SKM-1 treated with dmso at 0.1 percent for 144 hours (cell line): ENCODE data around the gene SPTLC3.

ENCODE experiments used
- DNase-seq: peaks from one replicate; lab custom pipeline; 2025; ENCODE audit not compliant: unreplicated experiment; lab: John Stamatoyannopoulos, UW

The SPTLC3 gene

DNA sequence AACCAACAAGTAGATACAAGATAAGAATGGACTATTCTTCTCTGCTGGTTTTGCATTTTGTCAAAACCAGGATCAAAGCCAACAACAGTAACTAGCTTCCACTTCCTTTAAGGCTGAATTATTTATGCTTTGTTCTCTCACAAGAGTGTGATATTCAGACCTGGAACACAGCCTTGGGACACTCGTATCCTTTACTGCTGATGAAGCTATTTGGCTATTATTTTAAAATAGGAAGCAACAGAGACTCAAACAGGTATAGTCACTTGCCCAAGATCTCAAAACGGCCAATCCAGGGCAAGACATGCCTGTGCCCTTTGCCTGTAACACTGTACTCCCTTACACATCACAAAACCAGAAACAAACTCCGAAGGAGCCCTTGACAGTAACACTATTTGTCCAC is 19.9 kb downstream of the SPTLC3 start:
- no peak for DNase-seq

DNA sequence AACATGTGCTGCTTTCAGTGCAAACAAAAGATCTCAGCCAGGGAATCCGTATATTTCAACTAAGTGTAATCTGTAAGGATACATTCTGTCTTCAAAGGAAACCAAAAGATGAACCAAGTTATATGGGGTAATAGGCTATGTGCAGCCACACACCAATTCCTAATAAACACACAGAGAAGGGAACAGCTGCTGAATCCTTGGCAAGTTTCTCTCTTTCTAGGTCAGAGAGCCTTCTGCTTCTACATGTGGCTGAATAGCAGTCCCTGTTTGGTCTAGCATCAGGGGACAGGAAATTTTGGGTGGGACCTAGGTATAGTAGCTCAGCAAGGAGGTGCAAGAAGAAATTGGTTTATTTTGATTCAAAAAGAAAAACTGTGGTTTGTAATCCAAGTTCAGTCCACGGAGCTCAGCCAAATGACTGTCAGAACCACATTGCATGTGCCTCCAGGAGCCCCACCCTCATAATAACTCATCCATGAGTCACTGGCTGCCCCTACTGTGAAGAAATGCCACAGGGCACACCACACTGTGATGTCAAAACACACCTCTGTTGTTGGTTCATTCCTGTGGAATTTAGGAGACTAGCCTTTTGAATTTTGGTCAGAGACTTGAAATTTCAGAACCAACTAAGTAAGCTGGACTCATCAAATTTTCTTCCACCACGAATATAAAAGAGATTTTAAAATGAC is 21.1 kb downstream of the SPTLC3 start:
- no peak for DNase-seq

DNA sequence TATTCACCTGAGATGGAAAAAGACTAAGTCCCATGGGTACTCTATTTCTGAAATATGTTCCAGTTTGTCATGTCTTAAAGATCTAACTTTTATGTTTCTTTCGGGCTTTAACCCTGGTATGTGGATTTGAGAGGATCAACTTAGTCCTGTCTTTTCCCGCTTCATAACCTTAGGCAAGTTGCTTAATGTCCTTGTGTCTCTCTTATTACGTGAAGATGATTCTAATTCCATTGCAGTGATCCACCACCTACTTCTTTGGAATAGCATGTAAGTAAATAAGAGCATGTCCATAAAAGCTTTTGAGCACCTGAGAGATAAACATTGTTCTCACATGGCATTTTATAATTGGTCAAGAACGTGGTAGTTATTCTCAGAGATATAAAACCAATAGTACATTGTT is 23.0 kb downstream of the SPTLC3 start:
- no peak for DNase-seq

DNA sequence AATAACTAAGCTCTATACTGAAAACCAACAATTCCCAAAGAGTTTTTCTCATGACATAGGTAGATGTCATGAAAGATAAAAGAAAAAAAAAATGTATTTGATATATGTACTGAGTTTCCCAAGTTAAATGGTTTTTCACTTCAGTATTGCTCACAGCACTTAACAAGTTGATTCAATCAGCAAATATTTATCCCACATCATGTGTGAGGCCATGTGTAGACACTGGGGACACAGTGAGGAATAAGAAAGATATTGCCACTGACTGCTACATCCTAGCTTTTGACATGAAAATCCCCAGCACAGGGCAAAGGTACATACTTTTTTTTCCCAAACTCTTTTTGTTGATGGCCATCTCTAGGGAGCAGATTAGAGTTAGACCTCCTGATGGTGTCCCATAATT is 25.3 kb downstream of the SPTLC3 start:
- no peak for DNase-seq

DNA sequence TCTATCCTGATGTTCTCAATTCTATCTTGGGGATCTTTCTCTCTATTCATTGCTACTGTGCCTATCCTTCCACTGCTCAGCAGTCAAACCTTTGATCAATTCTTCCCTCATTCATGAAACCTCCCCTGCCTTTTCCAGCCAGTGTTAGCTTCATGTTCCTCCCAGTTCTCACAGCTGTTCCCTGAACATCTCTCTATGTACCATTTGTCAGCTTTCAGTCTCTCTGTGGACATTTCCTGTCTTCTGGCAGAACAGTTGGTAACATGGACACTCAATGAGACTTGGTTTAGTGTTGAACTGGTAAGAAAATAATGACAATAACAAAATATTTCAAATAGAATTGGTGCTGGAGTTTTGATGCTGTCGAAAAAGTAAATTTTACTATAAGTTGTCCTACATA is 26.2 kb downstream of the SPTLC3 start:
- no peak for DNase-seq

DNA sequence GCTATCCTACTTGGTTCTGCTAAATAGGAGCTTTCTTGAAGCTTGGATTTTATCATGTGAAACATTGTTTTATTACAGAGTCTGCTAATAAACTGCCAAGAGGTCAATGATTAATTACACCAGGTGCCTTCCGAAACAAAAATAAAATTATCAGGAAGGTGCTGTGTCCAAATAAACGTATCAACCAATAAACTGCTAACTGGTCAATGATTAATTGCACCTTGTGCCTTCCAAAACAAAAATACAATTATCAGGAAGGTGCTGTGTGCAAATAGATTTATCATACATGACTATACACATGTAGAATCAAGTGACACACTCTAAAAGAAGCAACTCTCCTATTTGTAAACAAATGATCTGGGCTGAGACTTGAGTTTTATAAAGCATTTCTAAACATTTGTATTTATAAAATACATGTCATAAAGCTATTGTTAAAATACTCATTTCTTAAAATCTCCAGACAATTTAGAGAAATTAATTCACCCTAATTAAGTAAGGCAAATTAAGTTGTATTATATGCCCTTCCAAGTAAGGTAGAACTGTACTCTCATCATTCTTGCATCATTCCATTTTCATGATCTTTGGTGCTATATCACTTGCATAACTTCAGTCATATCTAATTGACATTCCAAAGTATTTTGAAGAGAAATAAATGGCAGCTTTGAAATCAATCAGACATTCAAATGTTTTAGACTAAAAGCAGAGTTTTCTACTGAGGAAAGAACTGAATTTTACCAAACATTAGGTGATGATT is 26.8 kb downstream of the SPTLC3 start:
- no peak for DNase-seq

DNA sequence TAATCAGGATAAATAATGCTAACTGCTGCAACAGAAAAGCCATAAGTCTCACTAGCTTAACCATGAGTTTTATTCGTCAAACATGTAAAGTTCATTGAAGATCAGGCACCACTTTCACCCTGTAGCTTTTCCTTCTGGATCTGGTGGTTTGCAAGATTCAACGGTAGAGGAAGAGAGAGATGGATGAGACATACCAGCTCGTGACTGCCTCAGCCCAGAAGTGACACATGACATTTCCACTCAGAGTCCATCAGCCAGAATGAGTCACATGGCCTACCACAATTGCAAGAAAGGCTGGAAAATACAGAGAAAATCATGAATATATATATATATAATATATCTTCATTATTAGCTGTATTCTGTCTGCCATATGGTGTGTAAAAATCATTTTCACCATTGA is 29.0 kb downstream of the SPTLC3 start:
- DNase-seq, result no peak

DNA sequence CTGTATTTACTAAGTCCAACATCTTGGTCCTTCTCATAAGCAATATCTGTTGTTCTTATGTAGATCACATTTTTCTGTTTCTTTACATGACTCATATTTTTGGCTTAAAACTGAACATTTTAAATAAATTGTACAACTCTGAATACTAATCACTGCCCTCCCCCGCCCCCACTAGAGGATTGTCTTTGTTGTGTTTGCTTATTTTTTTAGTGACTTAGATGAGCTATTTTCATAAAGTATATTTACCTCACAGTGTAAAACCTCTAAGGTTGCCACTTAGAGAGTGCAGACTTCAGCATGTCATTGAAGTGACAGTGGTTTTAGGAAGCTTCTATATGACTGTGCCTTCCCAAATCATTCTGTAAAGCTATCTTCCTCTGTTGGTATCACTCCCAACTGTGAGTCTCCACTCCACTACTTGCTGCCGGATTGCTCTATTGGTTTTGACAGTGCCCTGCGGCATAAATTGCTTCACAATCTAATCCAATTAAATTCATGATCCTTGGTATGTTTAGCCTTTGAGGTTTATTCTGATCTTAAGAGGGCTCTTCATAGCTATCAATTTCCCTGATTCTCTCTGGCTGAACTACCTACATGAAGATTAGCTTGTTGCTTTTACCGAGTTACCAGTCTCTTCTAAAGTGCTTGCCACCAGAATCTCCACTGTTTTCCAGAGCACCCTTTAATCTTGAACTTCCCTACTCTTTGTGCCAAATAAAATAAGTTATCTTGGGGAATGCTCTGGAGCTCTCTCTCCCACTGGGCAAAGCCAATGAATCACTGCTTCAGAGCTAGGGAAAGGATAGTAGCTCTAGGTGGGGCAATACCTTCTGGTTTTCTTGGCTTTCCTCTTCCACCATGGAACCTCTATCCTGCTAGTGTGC is 33.0 kb downstream of the SPTLC3 start:
- DNase-seq, result no peak

DNA sequence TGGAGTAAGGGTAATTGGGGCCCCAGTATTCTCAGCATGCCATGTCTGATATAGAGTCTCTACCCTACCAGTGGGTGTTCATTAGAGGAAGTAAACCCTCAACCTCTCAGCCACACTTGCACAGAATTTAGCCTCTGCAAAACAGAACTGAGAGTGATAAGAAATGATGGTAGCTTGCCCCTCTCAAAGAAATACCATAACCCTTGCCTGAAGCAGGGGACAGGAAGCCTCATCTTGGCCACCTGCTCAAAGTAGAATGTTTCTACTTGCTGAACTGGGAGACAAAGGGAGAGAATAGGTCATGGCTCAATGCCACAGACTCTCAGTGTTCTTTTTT is 33.7 kb downstream of the SPTLC3 start:
- no peak for DNase-seq

DNA sequence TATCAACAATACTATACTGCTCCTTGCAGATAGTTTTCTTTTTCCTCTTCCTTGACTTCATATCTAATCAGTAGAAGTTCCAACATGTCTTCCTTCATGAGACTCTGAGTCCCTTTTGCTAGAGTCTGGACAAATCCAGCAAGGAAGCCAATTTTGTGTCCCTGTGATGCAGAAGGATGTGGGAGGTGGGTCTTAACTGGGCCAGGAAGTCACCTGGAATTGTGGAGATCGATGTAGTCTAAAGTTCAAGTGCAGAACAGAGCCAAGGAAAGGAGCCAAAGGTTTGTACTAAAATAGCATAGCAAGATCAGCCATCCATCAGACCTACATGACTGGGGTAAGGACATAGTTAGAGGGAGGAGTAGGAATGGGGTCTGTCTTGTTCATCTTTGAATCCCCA is 37.6 kb downstream of the SPTLC3 start:
- DNase-seq, result no peak

DNA sequence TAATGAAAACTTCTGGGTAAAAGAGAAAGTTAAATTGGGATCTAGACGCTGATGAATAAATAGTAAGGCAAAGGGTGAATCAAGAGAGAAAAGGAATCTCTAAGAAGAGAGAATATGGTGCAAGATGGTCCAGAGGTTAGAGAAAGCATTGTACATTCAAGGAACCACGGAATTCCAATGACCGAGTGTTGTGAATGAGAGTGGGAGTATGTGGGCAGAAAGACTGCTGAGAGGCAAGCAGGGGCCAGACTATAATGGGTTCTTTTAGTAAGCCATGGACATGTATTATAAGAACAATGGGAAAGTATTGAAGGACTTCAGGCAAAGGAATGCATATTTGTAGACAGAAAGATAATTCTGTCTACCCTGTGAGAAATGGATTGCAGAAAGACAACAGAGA is 45.2 kb downstream of the SPTLC3 start:
- no peak for DNase-seq

DNA sequence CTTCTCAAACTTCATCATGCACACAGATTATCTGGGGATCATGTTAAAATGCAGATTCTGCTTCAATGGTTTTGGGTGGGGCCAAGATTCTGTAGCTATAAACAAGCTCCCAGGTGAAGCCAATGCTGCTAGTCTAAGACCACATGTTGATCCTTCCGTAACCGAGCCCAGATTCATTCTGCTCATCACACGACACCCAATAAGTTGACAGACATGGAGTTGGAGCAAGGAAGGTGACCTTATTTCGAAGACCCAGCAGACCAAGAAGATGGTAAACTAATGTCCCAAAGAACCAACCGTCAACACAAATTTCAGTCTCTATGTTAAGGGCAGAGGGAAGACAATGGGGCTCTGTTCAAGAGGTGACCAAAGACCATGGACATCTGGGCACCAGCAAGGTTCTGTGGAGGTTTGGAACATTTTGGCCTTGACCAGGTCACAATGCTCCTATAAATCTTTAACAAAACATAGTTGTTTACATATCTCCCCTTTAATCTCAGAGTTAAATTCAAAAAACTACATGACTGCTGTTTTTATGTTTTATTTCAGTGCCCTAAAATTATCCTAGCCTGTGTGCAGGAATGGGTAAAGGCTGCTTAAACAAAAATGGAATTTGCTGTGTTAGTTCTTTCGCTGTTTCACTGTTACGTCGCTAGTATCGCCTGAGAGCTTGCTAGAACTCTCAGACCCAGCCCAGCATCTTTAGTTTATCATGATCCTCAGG is 50.1 kb downstream of the SPTLC3 start:
- DNase-seq, result no peak

DNA sequence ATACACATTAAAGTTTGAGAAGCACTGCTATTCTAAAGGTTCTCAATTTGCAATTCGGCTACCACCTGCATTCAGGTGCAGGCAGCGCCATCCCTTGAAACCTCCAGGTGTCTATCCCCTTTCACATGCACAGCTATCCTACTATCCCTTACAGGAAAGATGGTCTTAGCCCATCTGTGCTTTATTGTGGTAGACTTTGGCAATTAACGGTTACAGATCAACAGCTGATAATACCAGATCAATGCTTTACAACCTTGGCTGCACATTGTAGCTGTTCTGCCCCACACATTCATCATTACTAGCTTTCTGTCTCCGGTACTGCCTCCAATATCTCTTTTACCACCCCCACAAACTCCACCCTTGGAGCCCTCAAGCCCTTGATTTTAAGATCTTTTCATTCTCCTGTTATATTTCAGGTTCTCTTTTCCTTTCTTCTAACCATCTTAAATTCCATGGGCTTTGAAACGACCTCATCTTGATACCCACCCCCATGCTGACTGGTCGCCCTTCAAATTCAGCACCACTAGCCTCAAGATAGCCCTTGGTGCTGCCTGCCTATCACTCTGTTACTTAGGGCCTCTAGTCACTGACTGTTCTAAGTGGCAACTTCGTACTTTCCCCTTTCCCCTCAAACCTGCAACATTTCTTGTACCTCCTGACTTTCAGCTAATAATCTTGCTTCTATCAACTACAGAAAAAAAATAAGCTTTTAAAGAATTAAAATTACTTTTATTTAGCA is 50.8 kb downstream of the SPTLC3 start:
- no peak for DNase-seq

DNA sequence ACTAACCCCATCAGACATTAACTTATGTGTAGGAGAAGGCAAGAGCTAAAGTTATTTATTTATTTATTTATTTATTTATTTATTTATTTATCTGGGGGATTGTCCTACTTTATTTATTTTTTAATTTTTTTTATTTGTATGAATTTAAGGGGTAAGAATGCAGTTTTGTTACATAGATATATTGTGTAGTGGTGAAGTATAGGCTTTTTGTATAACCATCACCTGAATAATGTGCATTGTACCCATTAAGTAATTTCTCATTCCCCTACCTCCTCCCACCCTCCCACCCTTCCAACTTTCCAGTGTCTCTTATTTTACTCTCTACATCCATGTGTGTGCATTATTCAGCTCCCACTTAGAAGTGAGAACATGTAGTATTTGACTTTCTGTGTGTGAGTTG is 51.6 kb downstream of the SPTLC3 start:
- no peak for DNase-seq

DNA sequence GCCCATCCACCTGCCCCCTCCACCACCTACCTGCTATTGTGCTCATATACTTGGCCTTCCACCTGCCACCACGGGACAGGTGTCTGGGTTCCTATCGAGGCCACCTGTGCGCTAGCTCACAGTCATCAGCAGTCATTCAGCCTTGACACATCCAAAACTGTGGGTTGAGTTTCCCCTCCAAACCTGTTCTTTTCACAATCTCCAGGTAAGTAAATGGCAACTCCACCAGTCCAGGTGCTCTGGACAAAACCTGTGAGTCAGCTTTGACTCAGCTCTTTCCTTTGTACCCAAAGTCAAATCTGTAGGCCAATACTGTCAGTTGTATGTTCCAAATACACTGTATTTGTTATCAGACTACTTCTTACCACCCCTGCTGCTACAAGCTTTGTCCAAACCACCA is 52.6 kb downstream of the SPTLC3 start:
- DNase-seq, result no peak

DNA sequence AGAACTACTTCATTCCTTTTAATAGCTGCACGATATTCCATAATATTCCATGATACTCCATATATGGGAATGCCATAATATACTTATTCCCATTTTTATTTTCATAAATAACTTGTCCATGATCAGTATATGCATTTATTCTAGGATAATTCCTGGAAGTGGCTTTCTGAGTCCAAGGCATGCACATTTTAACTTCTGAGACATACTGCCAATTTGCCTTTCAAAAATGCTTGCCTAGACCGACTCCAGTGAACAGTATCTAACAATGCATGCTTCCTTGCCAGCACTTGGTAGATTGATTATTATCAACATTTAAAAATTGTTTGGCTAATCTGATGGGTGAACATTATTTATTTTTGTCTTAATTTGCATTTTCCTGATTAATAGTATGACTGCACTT is 54.0 kb downstream of the SPTLC3 start:
- DNase-seq, result no peak

DNA sequence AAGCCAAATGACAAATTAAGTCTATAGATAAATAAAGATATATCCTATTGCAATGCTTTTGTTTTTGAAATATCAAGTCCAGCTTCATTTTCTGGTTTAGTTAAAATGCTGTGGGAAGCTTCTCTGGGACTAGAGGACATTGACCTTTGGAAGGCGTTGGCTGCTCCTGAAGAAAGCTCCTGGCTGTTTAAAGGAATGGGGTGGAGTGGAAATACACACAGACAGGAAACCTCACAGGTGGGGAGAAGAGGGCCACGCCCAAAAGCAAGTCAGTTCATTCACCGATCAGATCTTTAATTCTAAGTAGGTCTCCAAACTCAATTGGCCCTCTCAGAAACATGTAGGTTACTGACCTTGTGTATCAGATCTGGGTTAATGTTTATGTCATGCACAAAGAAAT is 59.6 kb downstream of the SPTLC3 start:
- no peak for DNase-seq

DNA sequence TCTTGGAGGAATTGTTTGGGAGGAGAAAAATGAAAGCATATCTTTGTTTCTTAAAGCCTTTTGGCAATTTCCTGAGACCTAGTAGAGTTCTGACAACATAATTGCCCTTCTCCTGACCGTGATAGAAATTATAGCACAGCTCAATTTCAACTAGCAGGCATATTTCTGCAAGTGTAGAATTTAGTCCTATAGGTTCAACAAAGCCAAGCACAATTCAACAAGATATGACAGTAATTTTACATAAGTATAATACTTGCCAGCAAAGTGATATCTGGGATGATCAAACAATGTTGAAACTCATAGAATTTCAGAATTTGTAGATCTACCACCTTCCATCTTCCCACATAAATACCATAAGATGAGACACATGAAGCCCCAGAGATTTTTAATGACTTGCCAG is 73.1 kb downstream of the SPTLC3 start:
- no peak for DNase-seq

DNA sequence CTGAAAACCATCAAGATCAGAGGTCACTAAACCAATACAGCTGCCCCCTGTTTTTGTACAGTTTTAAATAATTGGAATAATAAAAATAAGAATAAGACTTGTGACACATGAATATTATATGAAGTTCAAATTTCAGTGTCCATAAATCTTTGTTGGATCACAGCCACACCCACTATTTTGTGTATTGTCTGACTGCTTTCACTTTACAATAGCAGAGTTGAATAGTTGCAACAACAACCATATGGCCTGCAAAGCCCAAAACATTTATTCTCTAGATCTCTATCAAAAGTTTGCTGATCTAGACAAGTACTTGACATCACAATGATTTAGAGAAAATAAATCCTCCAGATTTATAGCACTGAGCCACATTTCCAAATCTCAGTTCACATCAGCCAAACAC is 73.6 kb downstream of the SPTLC3 start:
- DNase-seq, result no peak

DNA sequence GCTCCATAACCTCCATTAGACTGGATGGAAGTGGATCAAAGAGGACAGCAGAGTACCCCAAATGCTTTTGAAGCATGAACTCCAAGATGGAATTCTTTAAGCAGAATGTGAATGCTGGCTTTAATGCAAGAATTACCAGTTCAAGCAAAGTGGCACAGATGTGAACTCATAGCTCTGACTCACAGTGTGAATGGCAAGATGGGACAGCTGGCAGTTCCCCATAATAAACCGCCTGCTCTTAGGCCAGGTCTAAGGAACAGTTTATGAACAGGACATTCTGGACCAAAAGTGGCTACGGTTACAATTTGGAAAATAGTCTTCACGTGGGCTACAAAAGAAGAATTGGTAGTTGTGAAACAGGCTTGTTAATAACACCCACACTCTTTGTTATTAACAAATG is 76.5 kb downstream of the SPTLC3 start:
- DNase-seq, result no peak
